ENCODE results near the gene OLFML2B.

DNA sequence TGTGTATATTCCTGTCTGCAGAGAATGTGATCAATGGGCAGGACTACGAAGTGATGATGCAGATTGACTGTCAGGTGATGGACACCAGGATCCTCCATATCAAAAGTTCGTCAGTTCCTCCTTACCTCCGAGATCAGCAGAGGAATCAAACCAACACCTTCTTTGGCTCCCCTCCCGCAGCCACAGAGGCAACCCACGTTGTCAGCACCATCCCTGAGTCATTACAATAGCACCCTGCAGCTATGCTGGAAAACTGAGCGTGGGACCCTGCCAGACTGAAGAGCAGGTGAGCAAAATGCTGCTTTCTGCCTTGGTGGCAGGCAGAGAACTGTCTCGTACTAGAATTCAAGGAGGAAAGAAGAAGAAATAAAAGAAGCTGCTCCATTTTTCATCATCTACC, 65.2 kb downstream of the OLFML2B start:
- no peak for TF ChIP-seq POLR2A (IDR thresholded peaks at IDR 0.05)
- TF ChIP-seq, protein P1, sequence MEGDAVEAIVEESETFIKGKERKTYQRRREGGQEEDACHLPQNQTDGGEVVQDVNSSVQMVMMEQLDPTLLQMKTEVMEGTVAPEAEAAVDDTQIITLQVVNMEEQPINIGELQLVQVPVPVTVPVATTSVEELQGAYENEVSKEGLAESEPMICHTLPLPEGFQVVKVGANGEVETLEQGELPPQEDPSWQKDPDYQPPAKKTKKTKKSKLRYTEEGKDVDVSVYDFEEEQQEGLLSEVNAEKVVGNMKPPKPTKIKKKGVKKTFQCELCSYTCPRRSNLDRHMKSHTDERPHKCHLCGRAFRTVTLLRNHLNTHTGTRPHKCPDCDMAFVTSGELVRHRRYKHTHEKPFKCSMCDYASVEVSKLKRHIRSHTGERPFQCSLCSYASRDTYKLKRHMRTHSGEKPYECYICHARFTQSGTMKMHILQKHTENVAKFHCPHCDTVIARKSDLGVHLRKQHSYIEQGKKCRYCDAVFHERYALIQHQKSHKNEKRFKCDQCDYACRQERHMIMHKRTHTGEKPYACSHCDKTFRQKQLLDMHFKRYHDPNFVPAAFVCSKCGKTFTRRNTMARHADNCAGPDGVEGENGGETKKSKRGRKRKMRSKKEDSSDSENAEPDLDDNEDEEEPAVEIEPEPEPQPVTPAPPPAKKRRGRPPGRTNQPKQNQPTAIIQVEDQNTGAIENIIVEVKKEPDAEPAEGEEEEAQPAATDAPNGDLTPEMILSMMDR (IDR thresholded peaks at IDR 0.05), result no peak

Data from Peyer's patch (tissue), 4 donors.